Endodermal cell (in vitro differentiated cells): ENCODE measurements around the gene UPP2. TPM values are rescaled to one million over a fixed set of nuclear protein-coding genes. Genes with fewer than 3 reads are reported as not detected.

Source experiments
- DNase-seq: peaks from one replicate; pipeline ENCODE4 v3.0.0-alpha.2; 2017
- H3K27ac ChIP-seq: 2 replicates; pipeline ENCODE4 v1.5.1; 2013; ENCODE audit warnings: mild to moderate bottlenecking, low read depth, low read length, moderate library complexity
- H3K27me3 ChIP-seq: 2 replicates; pipeline ENCODE4 v1.6.1; 2013; ENCODE audit warnings: mild to moderate bottlenecking, low read length, moderate library complexity; ENCODE audit not compliant: insufficient read depth, control insufficient read depth, poor library complexity, severe bottlenecking
- H3K36me3 ChIP-seq: 2 replicates; pipeline ENCODE4 v1.7.0; 2013; ENCODE audit warnings: mild to moderate bottlenecking, low read length, moderate library complexity; ENCODE audit not compliant: control insufficient read depth, insufficient read depth
- H3K4me1 ChIP-seq: one replicate; pipeline ENCODE4 v1.7.0; 2013; ENCODE audit warnings: low read length; ENCODE audit not compliant: control insufficient read depth, insufficient read depth
- H3K4me3 ChIP-seq: 2 replicates; pipeline ENCODE4 v1.5.1; 2013; ENCODE audit warnings: mild to moderate bottlenecking, low read length, moderate library complexity
- H3K9ac ChIP-seq: 2 replicates; pipeline ENCODE4 v1.6.1; 2013; ENCODE audit warnings: mild to moderate bottlenecking, low read length, moderate library complexity; ENCODE audit not compliant: poor library complexity, severe bottlenecking; ENCODE audit errors: extremely low read depth
- H3K9me3 ChIP-seq: 2 replicates; pipeline ENCODE4 v1.6.1; 2013; ENCODE audit warnings: mild to moderate bottlenecking, low read length, moderate library complexity; ENCODE audit not compliant: control insufficient read depth
- H3K27ac Mint-ChIP-seq: 2 replicates; pipeline ENCODE4 v1.8.0; 2020; ENCODE audit warnings: mixed read lengths
- H3K27me3 Mint-ChIP-seq: 2 replicates; pipeline ENCODE4 v1.8.0; 2021; ENCODE audit warnings: mild to moderate bottlenecking, mixed read lengths; ENCODE audit not compliant: insufficient read depth
- H3K36me3 Mint-ChIP-seq: 2 replicates; pipeline ENCODE4 v1.8.0; 2020; ENCODE audit warnings: low read depth, mixed read lengths
- H3K4me1 Mint-ChIP-seq: 2 replicates; pipeline ENCODE4 v1.8.0; 2020; ENCODE audit warnings: mixed read lengths
- H3K4me3 Mint-ChIP-seq: 2 replicates; pipeline ENCODE4 v1.8.0; 2020; ENCODE audit warnings: mild to moderate bottlenecking, moderate library complexity, mixed read lengths
- H3K9me3 Mint-ChIP-seq: 2 replicates; pipeline ENCODE4 v1.8.0; 2020; ENCODE audit warnings: mild to moderate bottlenecking, mixed read lengths
- CTCF ChIP-seq: fragments of 200-600 bp; sonication (generic); conservative IDR thresholded peaks from 2 replicates; pipeline ENCODE4 v1.5.0; 2021; ENCODE audit warnings: antibody characterized with exemption, mild to moderate bottlenecking
- WGBS, 2 experiments: methylation state at CpG; one replicate each; pipeline versions ENCODE4 v1.1.5 to v1.1.7; 2013; ENCODE audit warnings: missing lambda C conversion rate in 2 of 2, mixed read lengths in 1 of 2; ENCODE audit not compliant: insufficient coverage in 1 of 2, insufficient read length in 1 of 2; 5-methylcytosine and 5-hydroxymethylcytosine counted together
- total RNA-seq, 2 donors: library from RNA; stranded (reverse); fragmentation: NEBNext Ultra II Directional in 1 of 2; extraction: Animal tissue kit (Norgen Biotek cat#: 25700) in 1 of 2; gene quantifications; 2 replicates in 1 of 2; 3 replicates in 1 of 2; pipeline ENCODE4 v1.2.1, GENCODE V29; 2021

Gene UPP2
- total RNA-seq, 2 donors from 2014 or later = not detected

GRCh38 chr2:158143703-158144360, 42.2 kb downstream of the UPP2 start:
- DNase-seq = no peak
- Histone ChIP-seq H3K4me3 (no peak overlapping the region), H3K27ac (no peak overlapping the region), H3K4me1 (no peaks in the 10 kb centered on the region), H3K9ac (no peak overlapping the region), H3K9me3 (peaks cover 7% of the 10 kb centered on the region), H3K27me3 (no peaks in the 10 kb centered on the region), H3K36me3 (no peaks in the 10 kb centered on the region)
- no peaks in the 10 kb centered on the region for H3K4me1 Mint-ChIP-seq
- TF ChIP-seq CTCF = no peak
- 90 to 95% methylated on average over 2 to 3 of the region's 3 CpGs for WGBS, 2 experiments
- no peak overlapping the region for H3K4me3 Mint-ChIP-seq
- H3K36me3 Mint-ChIP-seq = no peaks in the 10 kb centered on the region
- no peaks in the 10 kb centered on the region for H3K27me3 Mint-ChIP-seq
- H3K27ac Mint-ChIP-seq = no peak overlapping the region
- H3K9me3 Mint-ChIP-seq = peaks cover 5% of the 10 kb centered on the region

GRCh38 chr2:158144914-158145625, 43.4 kb downstream of the UPP2 start:
- DNase-seq = peak; percentile 74
- WGBS, 2 experiments = 85 to 93% methylated on average over 3 to 13 of the region's 13 CpGs

More at GRCh38 chr2:158144914-158145625, 43.4 kb downstream of the UPP2 start:
- H3K9ac ChIP-seq = no peak overlapping the region
- no peak for TF ChIP-seq CTCF
- H3K4me3 Mint-ChIP-seq = no peak overlapping the region
- H3K27me3 ChIP-seq = no peaks in the 10 kb centered on the region
- peaks cover 5% of the 10 kb centered on the region for H3K9me3 Mint-ChIP-seq
- no peaks in the 10 kb centered on the region for H3K36me3 Mint-ChIP-seq
- no peaks in the 10 kb centered on the region for H3K4me1 ChIP-seq
- no peak overlapping the region for H3K27ac ChIP-seq
- H3K4me3 ChIP-seq = no peak overlapping the region
- no peaks in the 10 kb centered on the region for H3K27me3 Mint-ChIP-seq
- H3K27ac Mint-ChIP-seq = no peak overlapping the region
- H3K9me3 ChIP-seq = peaks cover 7% of the 10 kb centered on the region
- H3K4me1 Mint-ChIP-seq = no peaks in the 10 kb centered on the region
- no peaks in the 10 kb centered on the region for H3K36me3 ChIP-seq
